ENCODE measurements around the gene CWC27.

- TF ChIP-seq CTCF (IDR thresholded peaks at IDR 0.05; ENCODE audit: borderline replicate concordance, extremely low read depth, low read length, poor library complexity, severe bottlenecking) (no peak), EZH2 (IDR thresholded peaks at IDR 0.05; ENCODE audit: borderline replicate concordance, low read depth, low read length, severe bottlenecking) (no peak)
Observed at GRCh38 chr5:65050826-65051498, 282.2 kb downstream of the CWC27 start.

All from DND-41 (cell line).